ENCODE results near the gene C2orf81. TPM values are rescaled to one million over a fixed set of nuclear protein-coding genes. Genes with fewer than 3 reads are reported as not detected.

The C2orf81 gene
- 2.5 to 4.0 TPM (median 3.3 TPM) in 5 replicates for total RNA-seq (2022; extraction: Qiagen RNA extraction)

DNA sequence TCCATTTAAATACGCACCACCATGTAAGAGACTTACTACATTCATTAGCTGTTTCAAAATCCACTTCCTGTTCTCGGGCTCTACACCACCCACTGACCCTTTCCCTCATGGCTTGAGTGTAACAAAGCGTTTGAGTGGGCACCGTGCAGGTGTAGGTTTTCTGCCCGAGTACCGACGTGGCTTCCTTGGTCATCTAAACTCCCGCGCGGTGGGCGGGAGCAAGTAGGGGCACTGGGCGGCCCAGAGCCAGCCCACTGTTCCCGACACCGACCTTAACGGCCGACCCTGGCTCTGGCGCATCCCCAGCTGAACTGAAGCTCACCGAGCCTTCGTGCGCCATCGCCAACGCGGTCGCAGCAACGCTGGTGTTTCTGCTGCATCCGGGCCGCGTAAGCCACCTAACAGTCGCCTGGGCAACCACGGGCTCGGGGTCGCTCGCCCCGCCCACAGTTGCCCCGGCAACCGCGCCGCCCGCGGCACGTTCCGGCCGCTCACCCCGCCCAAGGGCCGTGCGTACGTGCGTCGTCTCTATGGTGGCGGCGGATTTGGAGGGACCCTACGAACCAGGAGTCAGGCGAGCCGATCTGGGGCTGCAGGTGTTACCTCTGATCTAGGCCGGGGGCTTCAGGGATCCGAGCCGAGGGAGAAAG is at the start of gene C2orf81, which contains the start of gene WDR54:
C2orf81 (minus strand) TSS at position 399 of the 650 bp plus-strand sequence; CDS start at position 340, 59 bp downstream.
WDR54 (plus strand) TSS at position 510 of the 650 bp plus-strand sequence. CDS start 424 bp downstream, outside the sequence.

DNA sequence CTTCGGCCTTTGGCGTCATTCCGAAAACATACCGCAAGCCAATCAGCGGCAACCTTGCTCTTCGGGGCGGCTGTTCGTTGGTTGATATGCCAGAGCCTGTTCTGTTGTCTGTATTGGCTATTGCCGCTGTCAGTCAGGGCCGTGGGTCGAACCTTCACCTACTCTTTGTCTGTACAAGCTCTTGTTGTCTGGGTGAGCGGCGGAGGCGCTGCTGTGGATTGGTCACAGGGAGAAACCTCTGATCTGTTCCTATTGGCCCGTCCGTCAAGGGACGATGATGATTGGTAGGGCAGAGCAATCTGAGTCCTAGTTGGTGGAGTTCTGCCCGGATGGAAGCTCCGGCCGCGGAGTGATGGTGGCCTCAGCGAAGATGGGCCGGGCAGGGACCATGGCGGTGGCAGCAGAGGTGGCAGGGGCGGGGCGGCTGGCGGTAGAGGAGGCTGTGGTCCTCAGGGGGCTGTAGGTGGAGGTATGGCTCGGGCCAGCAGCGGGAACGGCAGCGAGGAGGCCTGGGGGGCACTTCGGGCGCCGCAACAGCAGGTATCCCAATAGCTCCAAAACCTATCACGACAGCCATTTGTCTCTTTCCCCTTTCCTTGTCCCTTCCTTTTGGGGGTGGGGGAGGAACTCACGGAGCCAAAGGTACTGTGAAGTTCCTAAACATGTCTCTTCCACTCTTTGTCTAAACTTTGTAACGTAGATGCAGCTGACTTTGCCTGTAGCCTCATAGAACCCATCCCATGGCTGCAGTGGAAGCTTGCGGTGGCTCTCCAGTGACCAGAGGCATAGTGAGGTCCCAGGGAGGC is 36.9 kb upstream of the C2orf81 start, which contains the start of gene WBP1:
WBP1 (plus strand) TSS at position 307 of the 806 bp plus-strand sequence; CDS start at position 472, 165 bp downstream.

DNA sequence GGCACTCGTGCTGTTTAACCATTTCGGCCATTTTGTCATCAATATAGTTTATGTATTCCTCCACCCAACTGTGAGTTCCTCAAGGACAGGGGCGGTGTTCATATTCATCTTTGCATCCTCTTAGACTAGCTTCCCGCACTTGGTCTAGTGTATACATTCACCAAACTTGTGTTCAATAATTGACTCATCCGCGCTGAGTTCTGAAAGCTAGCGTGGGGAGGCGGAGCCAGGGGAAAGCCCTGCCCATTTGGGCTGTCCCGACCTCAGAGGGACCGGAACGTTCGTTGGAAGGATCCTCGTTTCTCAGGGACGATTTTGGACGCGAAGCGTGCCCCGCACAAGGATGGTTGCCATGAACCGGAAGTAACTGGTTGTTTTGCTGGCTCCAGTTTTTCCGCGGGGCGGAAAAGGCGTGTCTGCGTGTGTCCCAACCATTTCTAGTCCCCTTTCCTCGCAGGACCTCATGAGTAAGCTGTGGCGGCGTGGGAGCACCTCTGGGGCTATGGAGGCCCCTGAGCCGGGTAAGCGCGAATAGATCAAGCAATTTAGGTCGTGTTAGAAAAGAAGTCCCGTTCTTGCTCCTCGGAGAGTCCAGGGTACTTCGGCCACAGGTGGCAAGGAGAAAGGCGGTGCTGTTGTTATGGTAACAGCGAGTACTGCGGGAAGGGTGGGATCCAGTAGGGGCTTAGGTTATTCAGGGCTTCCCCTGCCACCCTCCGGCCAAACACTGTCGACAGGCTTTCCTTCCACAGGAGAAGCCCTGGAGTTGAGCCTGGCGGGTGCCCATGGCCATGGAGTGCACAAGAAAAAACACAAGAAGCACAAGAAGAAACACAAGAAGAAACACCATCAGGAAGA is 33.5 kb upstream of the C2orf81 start, which contains the start of gene INO80B:
INO80B (plus strand) TSS at position 434 of the 858 bp plus-strand sequence; CDS start at position 464, 30 bp downstream.

DNA sequence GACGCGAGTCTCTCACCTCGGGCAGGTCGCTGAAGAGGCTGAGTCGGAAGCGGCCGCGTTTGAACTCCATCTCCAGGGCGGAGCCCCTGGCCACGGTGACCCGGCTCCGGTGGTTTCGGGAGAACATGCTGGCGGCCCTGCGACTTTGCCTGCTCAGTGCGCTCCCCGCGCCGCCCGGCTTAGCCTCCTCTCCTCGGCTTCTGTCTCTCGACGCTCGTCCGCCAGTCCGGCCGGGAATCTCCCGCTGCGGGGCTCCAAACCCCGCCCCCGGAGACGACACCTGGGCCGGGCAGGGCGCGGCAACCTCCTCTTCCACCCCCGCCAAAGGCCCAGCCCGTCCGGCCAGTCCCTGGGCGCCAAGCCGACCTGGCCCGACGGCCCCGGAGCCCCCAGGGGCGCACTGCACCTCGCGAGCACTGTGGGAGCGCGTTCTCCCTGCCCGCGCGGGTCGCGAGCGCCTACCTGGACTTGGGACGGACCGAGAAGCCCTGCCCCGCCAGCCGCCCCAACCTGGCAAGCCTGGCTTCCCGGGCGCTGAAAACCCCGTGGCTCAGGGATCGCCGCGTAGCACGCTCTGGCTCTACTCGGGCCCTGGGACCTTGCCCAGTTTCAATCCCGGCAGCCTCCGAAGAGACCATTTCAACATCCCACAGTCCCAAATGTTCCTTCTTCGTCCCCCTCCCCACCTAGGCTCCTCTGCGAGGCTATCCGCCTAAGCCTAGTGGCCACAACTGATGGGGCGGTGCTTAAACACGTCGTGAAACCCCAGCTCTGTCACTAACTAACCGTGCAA is 20.5 kb upstream of the C2orf81 start, which contains the start of gene RTKN:
RTKN (minus strand) TSS at position 248 of the 793 bp plus-strand sequence; CDS start at position 127, 121 bp downstream.

DNA sequence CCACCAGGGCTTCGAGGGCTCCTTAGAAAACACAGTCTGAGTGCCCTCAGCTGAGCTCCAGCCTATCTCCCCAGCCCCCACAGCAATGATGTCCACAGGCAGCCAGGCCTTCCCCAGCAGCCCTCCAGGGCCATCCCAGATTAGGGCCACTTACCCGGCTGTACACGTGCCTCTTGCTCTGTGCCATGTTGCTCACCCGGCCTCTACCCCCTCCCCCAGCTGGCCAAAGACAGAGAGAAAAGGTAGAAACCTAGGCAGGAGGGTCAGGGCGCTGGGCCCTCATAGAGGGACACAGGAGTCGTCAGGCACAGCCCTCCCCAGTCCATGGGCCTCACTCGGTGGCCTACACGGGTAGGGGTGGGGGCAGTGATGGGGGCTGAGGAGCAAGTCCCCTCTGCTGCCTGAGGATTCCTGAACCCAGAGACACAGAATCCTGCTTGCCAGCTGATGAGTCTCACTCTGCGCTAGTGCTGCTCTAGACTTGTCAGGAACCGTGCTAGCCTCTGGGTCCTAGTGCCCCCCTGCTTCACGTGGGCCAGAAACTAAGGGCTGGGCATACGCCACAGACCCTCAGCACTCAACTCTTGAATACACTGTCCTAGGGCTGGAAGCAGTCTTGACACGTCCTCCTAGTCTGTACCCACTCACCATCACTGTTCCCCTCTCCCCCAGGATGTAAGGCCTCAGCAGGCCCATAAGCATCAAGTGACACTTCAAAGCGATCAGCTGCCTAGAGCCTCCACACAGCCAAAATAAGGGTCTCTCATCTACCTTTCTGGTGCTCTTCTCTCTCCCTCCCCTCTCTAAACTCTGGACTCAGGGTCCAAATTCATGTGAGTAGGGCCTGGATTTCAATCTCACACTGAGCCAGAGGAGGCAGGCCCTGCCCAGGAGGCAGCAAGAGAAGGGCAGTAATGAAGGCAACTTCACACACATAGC is 41.3 kb downstream of the C2orf81 start, which contains the start of gene DCTN1:
DCTN1 (minus strand) TSS at position 461 of the 939 bp plus-strand sequence; CDS start at position 187, 274 bp downstream.

Other genes with a start within 250 kb of the C2orf81 start
- gene MOB1A, start 242.7 kb downstream of the C2orf81 start, total RNA-seq (2022; extraction: Qiagen RNA extraction): 73.4 to 87.8 TPM (median 79.9 TPM) in 5 replicates
- gene MTHFD2, start 223.0 kb downstream of the C2orf81 start, total RNA-seq (2022; extraction: Qiagen RNA extraction): 149 to 173 TPM (median 158 TPM) in 5 replicates
- 0.24 to 0.63 TPM (median 0.42 TPM) in 5 replicates for gene SLC4A5, start 78.2 kb downstream of the C2orf81 start, total RNA-seq (2022; extraction: Qiagen RNA extraction)
- 102 to 155 TPM (median 147 TPM) in 5 replicates for gene DCTN1, start 41.3 kb downstream of the C2orf81 start, total RNA-seq (2022; extraction: Qiagen RNA extraction)
- 71.7 to 93.6 TPM (median 91.4 TPM) in 5 replicates for gene WDR54, start 111 bp upstream of the C2orf81 start, total RNA-seq (2022; extraction: Qiagen RNA extraction)
- 19.7 to 29.6 TPM (median 26.0 TPM) in 5 replicates for gene RTKN, start 20.3 kb upstream of the C2orf81 start, total RNA-seq (2022; extraction: Qiagen RNA extraction)
- gene INO80B, start 33.5 kb upstream of the C2orf81 start, total RNA-seq (2022; extraction: Qiagen RNA extraction): 53.3 to 59.3 TPM (median 55.7 TPM) in 5 replicates
- gene WBP1, start 36.8 kb upstream of the C2orf81 start, total RNA-seq (2022; extraction: Qiagen RNA extraction): 46.5 to 91.2 TPM (median 87.8 TPM) in 5 replicates
- gene MOGS, start 43.8 kb upstream of the C2orf81 start, total RNA-seq (2022; extraction: Qiagen RNA extraction): 38.2 to 57.7 TPM (median 53.4 TPM) in 5 replicates
- gene MRPL53, start 51.1 kb upstream of the C2orf81 start, total RNA-seq (2022; extraction: Qiagen RNA extraction): 94.6 to 158 TPM (median 138 TPM) in 5 replicates
- 10.8 to 16.9 TPM (median 15.4 TPM) in 5 replicates for gene CCDC142, start 61.4 kb upstream of the C2orf81 start, total RNA-seq (2022; extraction: Qiagen RNA extraction)
- gene TTC31, start 61.5 kb upstream of the C2orf81 start, total RNA-seq (2022; extraction: Qiagen RNA extraction): 15.5 to 20.4 TPM (median 17.6 TPM) in 5 replicates
- 2.5 to 4.4 TPM (median 4.2 TPM) in 5 replicates for gene LBX2, start 78.0 kb upstream of the C2orf81 start, total RNA-seq (2022; extraction: Qiagen RNA extraction)
- gene PCGF1, start 86.1 kb upstream of the C2orf81 start, total RNA-seq (2022; extraction: Qiagen RNA extraction): 31.7 to 39.8 TPM (median 34.6 TPM) in 5 replicates
- gene TLX2, start 92.8 kb upstream of the C2orf81 start, total RNA-seq (2022; extraction: Qiagen RNA extraction): 0.16 to 0.44 TPM (median 0.27 TPM) in 5 replicates
- gene DQX1, start 104.6 kb upstream of the C2orf81 start, total RNA-seq (2022; extraction: Qiagen RNA extraction): 0.06 to 0.16 TPM (median 0.12 TPM) in 5 replicates
- gene AUP1, start 108.1 kb upstream of the C2orf81 start, total RNA-seq (2022; extraction: Qiagen RNA extraction): 187 to 255 TPM (median 247 TPM) in 5 replicates
- 34.7 to 45.7 TPM (median 41.8 TPM) in 5 replicates for gene HTRA2, start 108.3 kb upstream of the C2orf81 start, total RNA-seq (2022; extraction: Qiagen RNA extraction)
- gene LOXL3, start 132.3 kb upstream of the C2orf81 start, total RNA-seq (2022; extraction: Qiagen RNA extraction): 0.22 to 0.37 TPM (median 0.33 TPM) in 5 replicates
- 3.4 to 5.4 TPM (median 4.5 TPM) in 5 replicates for gene DOK1, start 133.1 kb upstream of the C2orf81 start, total RNA-seq (2022; extraction: Qiagen RNA extraction)
- gene M1AP, start 226.7 kb upstream of the C2orf81 start, total RNA-seq (2022; extraction: Qiagen RNA extraction): not detected in 5 replicates
- gene SEMA4F, start 232.6 kb upstream of the C2orf81 start, total RNA-seq (2022; extraction: Qiagen RNA extraction): 8.7 to 13.8 TPM (median 11.1 TPM) in 5 replicates

Data from A549 treated with CORT108297 at 1 μM for 4 hours (cell line).